H9 (cell line): ENCODE results near the gene C3. TPM values are rescaled to one million over a fixed set of nuclear protein-coding genes. Genes with fewer than 3 reads are reported as not detected.

ENCODE experiments used
- DNase-seq: peaks from one replicate; pipeline ENCODE4 v3.0.0-alpha.2; 2017
- H2AFZ ChIP-seq: one replicate; pipeline ENCODE4 v1.6.1; 2013; ENCODE audit warnings: mild to moderate bottlenecking, low read length, control low read depth, moderate library complexity
- H2AK5ac ChIP-seq: 2 replicates; pipeline ENCODE4 v1.6.1; 2013; ENCODE audit warnings: low read length, control low read depth, mixed read lengths; ENCODE audit not compliant: insufficient read length
- H2BK120ac ChIP-seq: one replicate; pipeline ENCODE4 v1.6.1; 2013; ENCODE audit warnings: low read depth, mild to moderate bottlenecking, low read length, control low read depth, inconsistent platforms; ENCODE audit not compliant: poor library complexity, severe bottlenecking
- H2BK12ac ChIP-seq: 2 replicates; pipeline ENCODE4 v1.6.1; 2013; ENCODE audit warnings: low read length, control low read depth, mixed read lengths, low read depth; ENCODE audit not compliant: insufficient read length
- H2BK15ac ChIP-seq: 2 replicates; pipeline ENCODE4 v1.6.1; 2013; ENCODE audit warnings: low read depth, low read length, control low read depth
- H2BK20ac ChIP-seq: one replicate; pipeline ENCODE4 v1.6.1; 2013; ENCODE audit warnings: low read depth, mild to moderate bottlenecking, low read length, control low read depth, inconsistent platforms; ENCODE audit not compliant: poor library complexity, severe bottlenecking
- H2BK5ac ChIP-seq: 2 replicates; pipeline ENCODE4 v1.6.1; 2013; ENCODE audit warnings: low read length, control low read depth, mixed read lengths; ENCODE audit not compliant: insufficient read length
- H3K14ac ChIP-seq: 2 replicates; pipeline ENCODE4 v1.6.1; 2013; ENCODE audit warnings: low read length, control low read depth; ENCODE audit not compliant: insufficient read depth
- H3K18ac ChIP-seq: 2 replicates; pipeline ENCODE4 v1.6.1; 2013; ENCODE audit warnings: low read depth, mild to moderate bottlenecking, mixed read lengths, low read length, control low read depth; ENCODE audit not compliant: insufficient read length
- H3K23ac ChIP-seq: 2 replicates; pipeline ENCODE4 v1.6.1; 2013; ENCODE audit warnings: low read length, control low read depth, mixed read lengths, low read depth; ENCODE audit not compliant: insufficient read length
- H3K23me2 ChIP-seq: 2 replicates; pipeline ENCODE4 v1.6.1; 2013; ENCODE audit warnings: low read depth, mild to moderate bottlenecking, mixed read lengths, low read length, control low read depth; ENCODE audit not compliant: insufficient read length, poor library complexity, severe bottlenecking
- H3K27ac ChIP-seq: 2 replicates; pipeline ENCODE4 v1.5.1; 2013; ENCODE audit warnings: low read length, control low read depth, mixed read lengths, low read depth; ENCODE audit not compliant: insufficient read length
- H3K27me3 ChIP-seq: 2 replicates; pipeline ENCODE4 v1.6.1; 2013; ENCODE audit warnings: low read length, control low read depth, inconsistent platforms; ENCODE audit not compliant: insufficient read depth
- H3K4ac ChIP-seq: 2 replicates; pipeline ENCODE4 v1.6.1; 2013; ENCODE audit warnings: low read depth, mild to moderate bottlenecking, control low read depth, inconsistent platforms, low read length, moderate library complexity
- H3K4me1 ChIP-seq: 2 replicates; pipeline ENCODE4 v1.6.1; 2013; ENCODE audit warnings: low read length, control low read depth, inconsistent platforms; ENCODE audit not compliant: insufficient read depth
- H3K4me2 ChIP-seq: 2 replicates; pipeline ENCODE4 v1.6.1; 2013; ENCODE audit warnings: low read length, control low read depth, mixed read lengths; ENCODE audit not compliant: insufficient read length, insufficient read depth
- H3K56ac ChIP-seq: 2 replicates; pipeline ENCODE4 v1.6.1; 2013; ENCODE audit warnings: low read depth, mild to moderate bottlenecking, mixed read lengths, low read length, control low read depth; ENCODE audit not compliant: insufficient read length
- H3K79me1 ChIP-seq: 2 replicates; pipeline ENCODE4 v1.6.1; 2013; ENCODE audit warnings: low read depth, mild to moderate bottlenecking, moderate library complexity, low read length, control low read depth, inconsistent platforms; ENCODE audit not compliant: insufficient read depth, poor library complexity, severe bottlenecking
- H3K79me2 ChIP-seq: 2 replicates; pipeline ENCODE4 v1.6.1; 2013; ENCODE audit warnings: low read length, control low read depth, inconsistent platforms; ENCODE audit not compliant: insufficient read depth
- H3K9ac ChIP-seq: 2 replicates; pipeline ENCODE4 v1.6.1; 2013; ENCODE audit warnings: low read length, control low read depth, mixed read lengths; ENCODE audit not compliant: insufficient read length; ENCODE audit errors: extremely low read depth
- H3K9me3 ChIP-seq: one replicate; pipeline ENCODE4 v1.6.1; 2013; ENCODE audit warnings: low read depth, low read length, inconsistent platforms; ENCODE audit not compliant: control insufficient read depth
- H3T11ph ChIP-seq: one replicate; pipeline ENCODE4 v1.6.1; 2013; ENCODE audit warnings: mild to moderate bottlenecking, low read length, control low read depth, inconsistent platforms
- H4K20me1 ChIP-seq: one replicate; pipeline ENCODE4 v1.6.1; 2013; ENCODE audit not compliant: control insufficient read depth, insufficient read length, insufficient read depth
- H4K5ac ChIP-seq: 2 replicates; pipeline ENCODE4 v1.6.1; 2013; ENCODE audit warnings: low read depth, mild to moderate bottlenecking, mixed read lengths, low read length, control low read depth; ENCODE audit not compliant: insufficient read length
- H4K8ac ChIP-seq: replicated peaks from 2 replicates; pipeline ENCODE4 v1.6.1; 2013; ENCODE audit warnings: low read length, control low read depth, mixed read lengths, low read depth; ENCODE audit not compliant: insufficient read length
- H4K91ac ChIP-seq: 2 replicates; pipeline ENCODE4 v1.6.1; 2013; ENCODE audit warnings: low read depth, mild to moderate bottlenecking, moderate library complexity, mixed read lengths, low read length, control low read depth; ENCODE audit not compliant: insufficient read length
- H3K27ac Mint-ChIP-seq, 3 experiments: 2 replicates in 2 of 3; 3 replicates in 1 of 3; pipeline ENCODE4 v1.8.0; 2020 to 2021; ENCODE audit warnings: mixed read lengths in 3 of 3, mild to moderate bottlenecking in 1 of 3, moderate library complexity in 1 of 3
- H3K27me3 Mint-ChIP-seq: 2 replicates; pipeline ENCODE4 v1.8.0; 2021; ENCODE audit warnings: low read depth, mild to moderate bottlenecking, moderate library complexity, mixed read lengths
- H3K36me3 Mint-ChIP-seq, 3 experiments: 2 replicates in 2 of 3; 3 replicates in 1 of 3; pipeline ENCODE4 v1.8.0; 2020 to 2021; ENCODE audit warnings: low read depth in 3 of 3, mixed read lengths in 3 of 3; ENCODE audit not compliant: insufficient read depth in 1 of 3
- H3K4me1 Mint-ChIP-seq, 2 experiments: 2 replicates each; pipeline ENCODE4 v1.8.0; 2020; ENCODE audit warnings: mixed read lengths in 2 of 2
- H3K4me3 Mint-ChIP-seq, 2 experiments: 2 replicates in 1 of 2; 3 replicates in 1 of 2; pipeline ENCODE4 v1.8.0; 2020 to 2021; ENCODE audit warnings: mild to moderate bottlenecking in 2 of 2, mixed read lengths in 2 of 2, moderate library complexity in 1 of 2
- H3K9me3 Mint-ChIP-seq, 2 experiments: 2 replicates in 1 of 2; 3 replicates in 1 of 2; pipeline ENCODE4 v1.8.0; 2020; ENCODE audit warnings: mild to moderate bottlenecking in 2 of 2, mixed read lengths in 2 of 2, moderate library complexity in 1 of 2
- WGBS: extraction: QIAGEN DNeasy Blood & Tissue Kit; methylation state at CpG from one replicate; pipeline ENCODE4 v1.1.7; 2013; ENCODE audit warnings: missing lambda C conversion rate, low lambda C conversion rate, mixed read lengths; ENCODE audit not compliant: insufficient read length; ENCODE audit errors: extremely low coverage; 5-methylcytosine and 5-hydroxymethylcytosine counted together
- total RNA-seq: library from RNA; stranded (reverse); gene quantifications from 2 replicates; pipeline ENCODE4 v1.2.1, GENCODE V29; 2021
- TF ChIP-seq, protein P1 (sequence below): fragments of 200-600 bp; sonication (generic); conservative IDR thresholded peaks from 3 replicates; pipeline ENCODE4 v1.8.0; 2021; ENCODE audit warnings: antibody characterized with exemption, mild to moderate bottlenecking

C3 gene
- total RNA-seq, 1 experiment from 2014 or later: 5.9 TPM

DNA sequence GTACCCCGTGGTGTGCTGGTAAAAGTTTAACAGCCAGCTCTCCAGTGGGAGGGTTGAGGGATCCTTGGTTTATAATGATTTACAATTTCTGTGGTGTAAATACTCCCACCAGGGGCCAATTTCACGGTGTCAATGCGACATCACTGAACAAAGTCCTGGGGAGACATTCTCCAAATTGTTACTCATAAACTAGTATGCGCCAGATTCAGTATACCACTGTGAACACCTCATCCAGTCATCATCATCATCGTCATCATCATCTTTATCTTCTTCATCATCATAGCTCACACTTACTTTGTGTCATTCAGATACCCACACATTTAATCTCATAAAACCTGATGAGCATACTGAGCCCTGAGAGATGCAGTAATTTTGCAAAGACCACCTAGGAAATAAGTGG lies 33.3 kb downstream of the C3 start:
- H3K9ac ChIP-seq: no peak overlapping the region
- no peak overlapping the region for H2BK12ac ChIP-seq
- H4K20me1 ChIP-seq: no peaks in the 10 kb centered on the region
- H3K23ac ChIP-seq: no peak overlapping the region
- no peak overlapping the region for H3K56ac ChIP-seq
- WGBS: no CpG with 5 or more reads among the region's 5 CpGs
- H3K79me1 ChIP-seq: no peaks in the 10 kb centered on the region
- TF ChIP-seq, protein P1, sequence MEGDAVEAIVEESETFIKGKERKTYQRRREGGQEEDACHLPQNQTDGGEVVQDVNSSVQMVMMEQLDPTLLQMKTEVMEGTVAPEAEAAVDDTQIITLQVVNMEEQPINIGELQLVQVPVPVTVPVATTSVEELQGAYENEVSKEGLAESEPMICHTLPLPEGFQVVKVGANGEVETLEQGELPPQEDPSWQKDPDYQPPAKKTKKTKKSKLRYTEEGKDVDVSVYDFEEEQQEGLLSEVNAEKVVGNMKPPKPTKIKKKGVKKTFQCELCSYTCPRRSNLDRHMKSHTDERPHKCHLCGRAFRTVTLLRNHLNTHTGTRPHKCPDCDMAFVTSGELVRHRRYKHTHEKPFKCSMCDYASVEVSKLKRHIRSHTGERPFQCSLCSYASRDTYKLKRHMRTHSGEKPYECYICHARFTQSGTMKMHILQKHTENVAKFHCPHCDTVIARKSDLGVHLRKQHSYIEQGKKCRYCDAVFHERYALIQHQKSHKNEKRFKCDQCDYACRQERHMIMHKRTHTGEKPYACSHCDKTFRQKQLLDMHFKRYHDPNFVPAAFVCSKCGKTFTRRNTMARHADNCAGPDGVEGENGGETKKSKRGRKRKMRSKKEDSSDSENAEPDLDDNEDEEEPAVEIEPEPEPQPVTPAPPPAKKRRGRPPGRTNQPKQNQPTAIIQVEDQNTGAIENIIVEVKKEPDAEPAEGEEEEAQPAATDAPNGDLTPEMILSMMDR: no peak
- no peak overlapping the region for H2BK20ac ChIP-seq
- H2BK120ac ChIP-seq: no peak overlapping the region
- no peak overlapping the region for H3K27ac ChIP-seq
- H2AFZ ChIP-seq: no peak overlapping the region
- Mint-ChIP-seq H3K9me3 (peaks cover 2 to 58% of the 10 kb centered on the region in 2 experiments; a peak in 4 of 5 replicates), H3K36me3 (peaks cover 0 to 18% (median 0%) of the 10 kb centered on the region in 3 experiments; a peak in 5 of 7 replicates), H3K4me1 (peaks cover 3% of the 10 kb centered on the region in 2 experiments; a peak in 1 of 4 replicates), H3K4me3 (no peak overlapping the region), H3K27me3 (peaks cover 7% of the 10 kb centered on the region), H3K27ac (no peak overlapping the region)
- H4K5ac ChIP-seq: no peak overlapping the region
- H2AK5ac ChIP-seq: no peak overlapping the region
- H3K23me2 ChIP-seq: no peaks in the 10 kb centered on the region
- H4K91ac ChIP-seq: no peak overlapping the region
- no peak overlapping the region for H3T11ph ChIP-seq
- no peak overlapping the region for H2BK5ac ChIP-seq
- H2BK15ac ChIP-seq: no peak overlapping the region
- no peak overlapping the region for H3K4ac ChIP-seq
- no peaks in the 10 kb centered on the region; the same call in 1 of the 2 replicates for H3K27me3 ChIP-seq
- no peaks in the 10 kb centered on the region for H3K79me2 ChIP-seq
- no peaks in the 10 kb centered on the region for H3K9me3 ChIP-seq
- no peak overlapping the region for H4K8ac ChIP-seq
- H3K4me2 ChIP-seq: no peak overlapping the region
- no peak overlapping the region for H3K18ac ChIP-seq
- DNase-seq: no peak
- H3K14ac ChIP-seq: no peak overlapping the region
- H3K4me1 ChIP-seq: no peaks in the 10 kb centered on the region
